Glutamatergic neuron (in vitro differentiated cells): ENCODE data around the gene C2CD4A. TPM values are rescaled to one million over a fixed set of nuclear protein-coding genes. Genes with fewer than 3 reads are reported as not detected.

Experiments used
- DNase-seq: peaks from one replicate; pipeline ENCODE4 v3.0.0; 2022
- H3K27ac Mint-ChIP-seq: one replicate; pipeline ENCODE4 v1.8.0; 2020; ENCODE audit warnings: mild to moderate bottlenecking, mixed read lengths, inconsistent platforms; ENCODE audit not compliant: unreplicated experiment
- H3K27me3 Mint-ChIP-seq: one replicate; pipeline ENCODE4 v1.8.0; 2020; ENCODE audit warnings: mild to moderate bottlenecking, moderate library complexity, mixed read lengths, inconsistent platforms; ENCODE audit not compliant: unreplicated experiment
- H3K36me3 Mint-ChIP-seq: one replicate; pipeline ENCODE4 v1.8.0; 2020; ENCODE audit warnings: mild to moderate bottlenecking, mixed read lengths, inconsistent platforms; ENCODE audit not compliant: unreplicated experiment
- H3K4me1 Mint-ChIP-seq: one replicate; pipeline ENCODE4 v1.8.0; 2020; ENCODE audit warnings: mild to moderate bottlenecking, low read depth, mixed read lengths, inconsistent platforms; ENCODE audit not compliant: unreplicated experiment
- H3K4me3 Mint-ChIP-seq: one replicate; pipeline ENCODE4 v1.8.0; 2020; ENCODE audit warnings: mild to moderate bottlenecking, mixed read lengths, inconsistent platforms; ENCODE audit not compliant: unreplicated experiment
- H3K9me3 Mint-ChIP-seq: one replicate; pipeline ENCODE4 v1.8.0; 2020; ENCODE audit warnings: mild to moderate bottlenecking, moderate library complexity, mixed read lengths, inconsistent platforms; ENCODE audit not compliant: unreplicated experiment
- total RNA-seq: library from RNA; stranded (reverse); fragmentation: NEBNext Ultra II Directional; extraction: Animal tissue kit (Norgen Biotek cat#: 25700); gene quantifications from one replicate; pipeline ENCODE4 v1.2.1, GENCODE V29; 2021; ENCODE audit not compliant: unreplicated experiment
- TF ChIP-seq, protein P1 (sequence below): fragments of 200-600 bp; sonication (generic); IDR thresholded peaks from one replicate; pipeline ENCODE4 v1.5.0; 2021; ENCODE audit not compliant: partially characterized antibody, unreplicated experiment

The C2CD4A gene
- total RNA-seq, 1 donor from 2014 or later = 0.20 TPM

DNA sequence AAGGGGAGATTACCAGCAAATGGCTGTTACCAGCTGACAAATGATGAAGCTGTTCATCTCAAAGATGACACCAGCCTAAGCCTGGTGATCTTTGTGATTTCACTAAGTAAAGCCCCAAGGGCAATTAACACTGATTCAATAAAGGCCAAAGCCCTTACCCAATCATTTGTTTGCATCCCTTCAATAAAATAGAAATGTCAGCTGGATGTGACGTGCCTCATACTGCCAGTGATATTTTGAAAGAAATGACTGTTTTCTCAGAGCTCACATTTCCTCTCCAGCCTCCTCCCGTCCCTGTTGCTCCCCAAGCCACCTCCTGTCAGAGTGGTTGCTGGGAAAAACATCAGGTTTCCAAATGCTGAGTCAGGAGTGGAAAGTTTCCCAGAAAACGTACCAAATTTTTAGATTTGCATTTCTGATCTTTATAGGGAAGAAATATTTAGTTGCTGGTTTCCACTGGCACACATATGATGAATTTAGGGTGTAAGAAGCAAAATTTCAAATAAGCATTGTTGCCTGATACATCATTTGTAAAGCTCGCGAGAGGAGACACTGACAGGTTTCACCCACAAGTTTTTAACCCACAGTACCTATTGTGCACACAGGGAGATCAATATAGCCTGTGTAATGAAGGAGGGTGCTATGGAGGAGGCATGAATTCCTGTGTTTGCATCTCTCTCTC lies 21.0 kb downstream of the C2CD4A start:
- no peak for DNase-seq
- H3K27ac Mint-ChIP-seq = no peak overlapping the region
- no peaks in the 10 kb centered on the region for H3K27me3 Mint-ChIP-seq
- H3K4me1 Mint-ChIP-seq = no peaks in the 10 kb centered on the region
- TF ChIP-seq, protein P1, sequence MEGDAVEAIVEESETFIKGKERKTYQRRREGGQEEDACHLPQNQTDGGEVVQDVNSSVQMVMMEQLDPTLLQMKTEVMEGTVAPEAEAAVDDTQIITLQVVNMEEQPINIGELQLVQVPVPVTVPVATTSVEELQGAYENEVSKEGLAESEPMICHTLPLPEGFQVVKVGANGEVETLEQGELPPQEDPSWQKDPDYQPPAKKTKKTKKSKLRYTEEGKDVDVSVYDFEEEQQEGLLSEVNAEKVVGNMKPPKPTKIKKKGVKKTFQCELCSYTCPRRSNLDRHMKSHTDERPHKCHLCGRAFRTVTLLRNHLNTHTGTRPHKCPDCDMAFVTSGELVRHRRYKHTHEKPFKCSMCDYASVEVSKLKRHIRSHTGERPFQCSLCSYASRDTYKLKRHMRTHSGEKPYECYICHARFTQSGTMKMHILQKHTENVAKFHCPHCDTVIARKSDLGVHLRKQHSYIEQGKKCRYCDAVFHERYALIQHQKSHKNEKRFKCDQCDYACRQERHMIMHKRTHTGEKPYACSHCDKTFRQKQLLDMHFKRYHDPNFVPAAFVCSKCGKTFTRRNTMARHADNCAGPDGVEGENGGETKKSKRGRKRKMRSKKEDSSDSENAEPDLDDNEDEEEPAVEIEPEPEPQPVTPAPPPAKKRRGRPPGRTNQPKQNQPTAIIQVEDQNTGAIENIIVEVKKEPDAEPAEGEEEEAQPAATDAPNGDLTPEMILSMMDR = no peak
- no peak overlapping the region for H3K4me3 Mint-ChIP-seq
- H3K9me3 Mint-ChIP-seq = no peaks in the 10 kb centered on the region
- no peaks in the 10 kb centered on the region for H3K36me3 Mint-ChIP-seq

DNA sequence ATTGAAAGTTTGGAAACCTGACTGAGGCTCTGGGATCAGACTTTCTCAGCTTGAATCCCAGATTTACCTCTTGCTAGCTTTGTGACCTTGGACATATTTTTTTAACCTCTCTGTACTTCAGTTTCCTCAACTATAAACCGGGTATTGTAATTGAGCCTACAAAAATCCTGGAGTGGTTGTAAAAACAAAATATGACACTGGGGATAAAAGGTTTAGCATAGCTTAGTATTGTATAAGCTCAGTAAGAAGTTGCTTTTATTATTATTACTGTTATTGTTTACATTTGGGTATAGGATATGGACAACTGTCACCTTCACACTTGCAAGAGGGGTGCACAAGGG lies 21.5 kb downstream of the C2CD4A start:
- no peak overlapping the region for H3K27ac Mint-ChIP-seq
- TF ChIP-seq, protein P1 = no peak
- H3K4me3 Mint-ChIP-seq = no peak overlapping the region
- no peaks in the 10 kb centered on the region for H3K9me3 Mint-ChIP-seq
- no peaks in the 10 kb centered on the region for H3K27me3 Mint-ChIP-seq
- H3K4me1 Mint-ChIP-seq = no peaks in the 10 kb centered on the region
- no peak for DNase-seq
- H3K36me3 Mint-ChIP-seq = no peaks in the 10 kb centered on the region

DNA sequence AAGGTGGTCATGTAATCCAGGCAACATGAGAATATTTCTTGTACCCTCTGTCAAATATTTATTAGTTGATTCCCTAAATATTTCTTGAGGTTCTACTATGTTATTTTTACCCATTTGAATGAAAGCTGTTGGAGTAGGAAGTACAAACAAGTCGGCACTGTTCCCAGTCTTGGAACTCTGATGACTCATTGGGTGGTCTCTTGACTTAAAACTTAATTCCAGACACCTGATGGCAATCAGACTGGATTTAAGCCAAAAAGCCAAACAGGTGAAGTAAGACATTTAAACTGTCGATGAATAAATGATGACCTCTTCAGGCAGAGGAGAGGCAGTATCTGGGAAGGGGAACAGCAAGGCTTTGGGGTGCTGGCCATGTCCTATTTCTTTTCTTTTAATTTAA lies 22.8 kb downstream of the C2CD4A start:
- no peaks in the 10 kb centered on the region for H3K27me3 Mint-ChIP-seq
- H3K36me3 Mint-ChIP-seq = no peaks in the 10 kb centered on the region
- DNase-seq = no peak
- H3K4me1 Mint-ChIP-seq = no peaks in the 10 kb centered on the region
- H3K4me3 Mint-ChIP-seq = no peak overlapping the region
- TF ChIP-seq, protein P1 = no peak
- no peaks in the 10 kb centered on the region for H3K9me3 Mint-ChIP-seq
- no peak overlapping the region for H3K27ac Mint-ChIP-seq

DNA sequence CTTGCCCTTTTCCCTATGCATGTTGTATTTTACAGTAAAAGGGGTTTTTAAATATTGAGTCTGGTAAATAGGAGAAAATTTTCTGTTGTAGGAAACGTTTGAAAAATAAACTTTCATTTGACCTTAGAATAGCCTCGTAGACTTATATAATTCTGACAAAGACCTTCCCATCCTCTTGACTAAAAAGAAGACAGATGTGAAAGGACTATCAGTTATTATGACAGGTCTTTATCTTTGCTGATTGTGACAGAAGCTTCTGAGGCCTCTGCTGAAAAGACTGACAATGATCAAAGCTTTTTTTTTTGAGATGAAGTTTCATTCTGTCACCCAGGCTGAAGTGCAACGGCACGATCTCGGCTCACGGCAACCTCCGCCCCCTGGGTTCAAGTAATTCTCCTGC lies 24.2 kb downstream of the C2CD4A start:
- Mint-ChIP-seq H3K27ac (no peak overlapping the region), H3K36me3 (no peaks in the 10 kb centered on the region), H3K9me3 (no peaks in the 10 kb centered on the region), H3K27me3 (no peaks in the 10 kb centered on the region), H3K4me3 (no peak overlapping the region), H3K4me1 (no peaks in the 10 kb centered on the region)
- no peak for DNase-seq
- TF ChIP-seq, protein P1 = no peak

DNA sequence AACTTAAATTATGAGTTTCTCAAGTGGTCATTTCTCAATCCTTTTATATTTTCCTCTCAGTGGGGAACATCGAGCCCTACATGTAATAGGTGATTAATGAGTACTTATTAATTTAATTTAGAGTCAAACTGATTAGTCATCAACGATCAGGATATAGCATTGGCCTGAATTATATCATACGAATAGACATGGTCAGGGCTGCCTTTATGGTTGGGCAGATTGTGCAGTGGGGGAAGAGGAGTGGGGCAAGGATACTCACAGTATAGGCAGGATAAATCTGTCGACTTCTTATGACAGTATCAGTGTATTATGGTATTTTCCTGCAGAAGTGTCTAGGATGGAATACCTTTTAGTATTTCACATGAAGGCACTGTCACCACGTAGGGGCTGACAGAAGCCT lies 27.0 kb downstream of the C2CD4A start:
- Mint-ChIP-seq H3K27me3 (no peaks in the 10 kb centered on the region), H3K36me3 (no peaks in the 10 kb centered on the region), H3K9me3 (no peaks in the 10 kb centered on the region), H3K4me3 (no peak overlapping the region), H3K27ac (no peak overlapping the region), H3K4me1 (no peaks in the 10 kb centered on the region)
- DNase-seq = no peak
- TF ChIP-seq, protein P1 = no peak
